NCI-H2107 treated with DMSO at 0.1 percent for 48 hours (cell line): ENCODE measurements around the gene COCH.
A peak's percentile ranks its signal among the peaks of the same experiment; 100 is the strongest.

Experiments
- DNase-seq: peaks from one replicate; lab custom pipeline; 2025; ENCODE audit not compliant: unreplicated experiment; lab: John Stamatoyannopoulos, UW

The COCH gene

GRCh38 chr14:30874120-30874998 lies at the start of gene COCH:
Gene COCH, plus strand, starts transcription at chr14:30874559. Its CDS starts 380 bp downstream, at chr14:30874939.
- peak; percentile 38 for DNase-seq

DNA sequence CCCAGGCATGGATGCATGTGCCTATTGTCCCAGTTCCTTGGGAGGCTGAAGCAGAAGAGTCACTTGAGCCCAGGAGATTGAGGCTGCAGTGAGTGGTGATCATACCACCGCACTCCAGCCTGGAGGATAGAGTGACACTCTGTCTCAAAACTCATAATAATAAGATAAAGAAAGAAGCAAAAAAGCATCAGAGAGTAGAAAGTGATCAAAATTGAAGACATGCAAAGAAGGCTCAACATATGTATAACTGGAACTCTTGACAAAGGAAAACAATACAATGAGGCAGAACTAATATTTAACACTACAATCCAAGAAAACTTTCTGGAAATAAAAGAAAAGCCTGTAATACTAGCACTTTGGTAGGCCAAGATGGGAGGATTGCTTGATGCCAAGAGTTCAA lies 48.3 kb upstream of the COCH start:
- DNase-seq: no peak

- no peak for DNase-seq
These were observed 44.5 kb upstream of the COCH start for GRCh38 chr14:30829853-30830252.

DNA sequence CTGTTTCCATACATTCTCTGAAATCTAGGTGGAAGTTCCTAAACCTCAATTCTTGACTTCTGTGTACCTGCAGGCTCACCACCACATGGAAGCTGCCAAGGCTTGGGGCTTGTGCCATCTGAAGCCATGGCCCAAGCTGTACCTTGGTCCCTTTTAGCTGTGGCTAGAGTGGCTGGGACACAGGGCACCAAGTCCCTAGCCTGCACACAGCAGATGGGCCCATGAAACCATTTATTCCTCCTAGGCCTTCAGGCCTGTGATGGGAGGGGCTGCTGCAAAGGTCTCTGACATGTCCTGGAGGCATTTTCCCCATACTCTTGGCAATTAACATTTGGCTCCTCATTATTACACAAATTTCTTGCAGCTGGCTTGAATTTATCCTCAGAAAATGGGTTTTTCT lies 40.0 kb upstream of the COCH start:
- DNase-seq: no peak

DNA sequence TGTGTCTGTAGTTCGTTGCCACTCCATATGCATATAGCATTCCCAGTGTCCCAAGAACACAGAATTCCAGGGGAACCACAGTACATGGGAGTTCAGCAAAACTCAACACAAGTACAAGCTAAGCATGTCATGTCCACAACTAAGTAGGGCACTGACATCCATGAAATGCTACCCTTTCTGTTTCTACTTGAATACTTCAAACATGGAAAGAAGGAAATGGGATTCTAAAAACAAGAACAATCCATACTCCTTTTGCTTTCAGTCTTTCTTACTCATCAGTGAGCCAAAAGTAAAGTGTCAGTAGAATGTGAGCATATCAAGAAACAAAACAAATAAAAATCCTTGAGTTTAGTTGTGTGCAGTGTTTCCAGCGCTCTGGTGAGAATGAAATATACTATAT lies 36.0 kb upstream of the COCH start:
- DNase-seq: no peak

GRCh38 chr14:30840086-30840779 lies 34.1 kb upstream of the COCH start:
- DNase-seq: no peak

DNA sequence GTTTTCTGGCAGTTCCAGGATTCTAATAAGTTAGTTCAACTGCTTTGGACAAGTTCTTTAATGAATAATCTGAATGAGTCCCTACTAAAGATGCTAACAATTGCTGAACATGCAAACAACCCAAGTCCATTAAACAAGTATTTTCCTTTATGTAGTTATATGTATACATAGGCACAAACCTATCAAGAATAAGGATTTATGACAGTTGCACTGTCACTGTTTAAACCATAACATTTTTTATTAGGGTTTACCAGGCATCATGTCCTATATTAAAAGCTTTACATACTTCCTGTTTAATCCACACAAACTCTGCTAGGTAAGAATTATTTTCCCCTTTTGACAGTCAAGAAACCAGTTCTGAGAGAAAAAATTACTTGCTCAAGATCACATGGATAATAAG lies 31.9 kb upstream of the COCH start:
- no peak for DNase-seq

DNA sequence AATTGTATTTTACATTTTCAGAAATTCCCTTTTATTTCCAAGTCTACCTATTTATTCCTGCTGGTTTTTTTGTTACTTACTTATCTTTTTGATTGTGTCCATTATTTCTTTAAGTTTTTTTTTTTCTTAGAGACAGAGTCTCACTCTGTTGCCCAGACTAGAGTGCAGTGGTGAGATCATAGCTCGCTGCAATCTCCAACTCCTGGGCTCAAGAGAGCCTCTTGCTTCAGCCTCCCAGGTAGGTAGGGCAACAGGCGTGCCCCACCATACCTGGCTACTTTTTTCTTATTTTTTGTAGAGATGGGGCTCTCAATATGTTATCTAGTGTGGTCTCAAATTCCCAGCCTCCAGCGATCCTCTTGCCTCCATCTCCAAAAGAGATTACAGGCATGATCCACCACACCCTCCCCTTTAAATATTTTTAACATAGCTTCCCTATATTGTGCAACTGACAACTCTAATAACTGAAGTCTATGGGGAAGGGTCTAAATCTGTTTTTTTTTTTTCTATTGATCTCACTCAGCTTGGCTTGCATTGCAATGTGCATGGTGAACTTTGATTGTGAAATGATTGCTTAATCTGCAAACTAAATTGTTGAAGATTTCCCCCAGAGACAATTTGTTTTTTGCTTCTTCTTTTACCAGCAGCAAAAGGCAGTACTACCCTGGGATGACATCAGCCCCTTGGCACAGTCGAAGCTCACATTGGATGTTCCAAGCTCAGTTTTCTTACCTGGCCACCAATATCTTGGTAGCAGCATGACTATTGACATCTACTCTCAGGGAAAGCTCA lies 25.7 kb upstream of the COCH start:
- no peak for DNase-seq

DNA sequence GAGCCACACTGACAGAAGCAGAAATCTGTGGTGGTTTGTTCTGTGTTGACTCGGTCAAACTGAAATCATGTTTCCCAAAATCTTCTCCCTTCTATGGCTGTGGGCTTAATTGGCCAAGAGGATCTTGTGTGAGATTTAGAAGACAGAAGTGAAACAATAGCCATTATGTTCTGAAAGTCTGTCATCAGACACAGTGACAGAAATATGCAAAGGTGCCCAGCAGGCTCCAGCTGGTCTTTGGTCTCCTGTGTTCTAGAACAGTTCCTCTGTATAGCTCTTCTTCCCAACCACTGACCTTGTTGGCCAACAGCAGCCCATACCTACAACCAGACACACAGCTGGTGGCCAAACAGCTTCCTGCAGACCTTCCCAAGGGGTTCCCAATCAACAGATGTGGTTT lies 25.0 kb upstream of the COCH start:
- no peak for DNase-seq

- no peak for DNase-seq
These were observed 24.4 kb upstream of the COCH start for GRCh38 chr14:30849983-30850382.

DNA sequence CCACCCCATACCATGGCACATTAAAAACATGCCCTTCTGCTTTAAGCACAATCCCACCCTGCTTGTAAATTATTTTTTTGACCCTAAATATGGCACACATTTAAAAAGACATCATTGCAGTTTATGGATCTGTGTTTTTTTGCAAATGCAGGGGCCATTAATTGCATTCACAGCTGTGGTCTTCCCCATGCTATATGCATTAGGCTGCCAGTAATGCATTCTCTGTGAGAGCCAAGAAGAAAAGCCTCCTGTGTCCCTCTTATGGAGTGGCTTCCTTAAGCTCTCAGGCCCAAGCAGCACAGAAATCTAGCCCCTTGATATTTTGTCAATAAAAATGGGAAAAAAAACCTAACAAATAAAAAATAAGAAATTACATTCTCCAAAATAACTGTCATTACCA lies 20.4 kb upstream of the COCH start:
- DNase-seq: no peak

DNA sequence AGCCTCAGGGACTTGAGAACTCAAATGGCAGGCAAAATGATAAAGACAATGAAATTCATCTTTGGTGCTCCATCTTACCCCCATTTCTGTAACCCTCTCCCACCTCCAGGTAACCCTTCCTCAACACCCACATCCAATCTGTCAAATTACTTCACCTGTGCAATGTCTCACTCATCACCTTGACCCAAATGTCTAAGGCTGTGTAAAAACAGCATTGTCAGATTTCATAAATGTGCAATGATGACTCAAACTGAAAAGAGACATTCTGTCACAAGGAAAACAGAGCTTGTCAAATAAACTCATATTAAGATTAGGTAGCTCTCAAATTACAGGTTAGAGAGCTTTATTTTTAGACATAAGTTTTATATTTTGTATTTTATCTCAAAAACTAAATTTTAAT lies 19.9 kb upstream of the COCH start:
- DNase-seq: no peak

DNA sequence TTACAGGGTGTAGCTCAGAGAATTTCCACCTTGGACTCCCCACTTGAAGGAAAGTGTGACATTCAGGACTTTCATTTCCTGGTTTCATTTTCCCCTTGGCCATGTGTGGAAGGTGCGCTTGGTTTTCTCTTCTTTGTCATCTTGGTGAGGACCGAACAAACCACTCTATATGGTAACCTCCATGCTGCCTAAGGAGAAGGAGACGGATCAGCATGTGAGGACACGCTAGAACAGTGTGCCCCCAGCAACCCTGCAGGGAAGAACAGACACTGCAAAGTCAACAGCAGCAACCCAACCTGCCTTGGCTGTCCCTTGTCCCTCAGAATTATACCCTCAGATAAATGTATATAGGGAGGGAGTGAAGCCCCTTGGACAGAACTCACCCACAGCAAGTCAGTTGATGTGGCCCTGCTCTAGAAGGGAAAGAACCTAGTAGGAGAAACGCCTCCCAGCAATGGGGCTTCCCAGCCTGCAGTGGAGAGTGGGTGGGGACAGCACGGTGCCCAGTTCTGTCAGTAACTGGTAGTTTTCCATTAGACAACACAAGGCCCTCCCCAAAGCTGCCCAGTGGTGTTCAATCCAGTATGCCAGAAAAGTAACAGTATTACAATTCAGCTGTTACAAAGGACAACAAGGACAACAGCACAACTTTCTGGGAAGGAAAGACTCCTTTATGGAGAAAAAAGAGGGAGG lies 18.9 kb upstream of the COCH start:
- DNase-seq: no peak

DNA sequence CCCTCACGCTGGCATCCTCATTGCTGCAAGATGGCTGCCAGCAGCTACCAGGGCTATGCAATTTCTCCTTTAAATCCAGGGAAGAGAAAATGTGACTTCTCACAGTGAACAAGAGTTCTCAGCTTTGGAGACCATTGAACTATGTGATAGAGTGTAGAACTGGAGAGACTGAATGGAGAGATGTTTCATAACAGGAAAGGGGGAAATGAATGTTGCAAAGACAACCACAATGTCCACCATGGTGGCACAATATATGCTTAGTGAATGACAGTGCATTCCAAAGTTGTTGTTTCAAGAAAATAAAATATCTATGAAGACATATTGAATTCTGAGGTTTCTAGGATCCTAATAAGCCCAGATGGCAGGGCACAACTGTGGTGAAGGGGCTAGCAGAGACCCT lies 13.2 kb upstream of the COCH start:
- no peak for DNase-seq

GRCh38 chr14:30864934-30865333 lies 9.4 kb upstream of the COCH start:
- peak; percentile 74 for DNase-seq

DNA sequence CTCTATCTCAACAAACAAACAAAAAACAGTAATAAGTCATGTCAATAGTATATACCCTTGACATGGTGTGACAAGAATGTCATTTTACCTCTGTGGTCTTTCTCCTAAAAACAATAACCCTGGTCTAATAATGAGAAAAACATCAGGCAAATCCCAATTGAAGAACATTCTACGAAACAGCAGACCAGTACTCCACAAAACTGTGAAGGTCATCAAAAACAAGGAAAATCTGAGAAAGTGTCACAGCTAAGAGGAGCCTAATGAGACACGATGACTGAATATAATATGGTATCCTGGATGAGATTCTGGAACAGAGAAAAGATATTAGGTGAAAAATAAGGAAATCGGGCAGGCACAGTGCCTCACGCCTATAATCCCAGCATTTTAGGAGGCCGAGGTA lies 5.6 kb upstream of the COCH start:
- no peak for DNase-seq

- no peak for DNase-seq
These were observed 4.7 kb upstream of the COCH start for GRCh38 chr14:30869551-30870155.

DNA sequence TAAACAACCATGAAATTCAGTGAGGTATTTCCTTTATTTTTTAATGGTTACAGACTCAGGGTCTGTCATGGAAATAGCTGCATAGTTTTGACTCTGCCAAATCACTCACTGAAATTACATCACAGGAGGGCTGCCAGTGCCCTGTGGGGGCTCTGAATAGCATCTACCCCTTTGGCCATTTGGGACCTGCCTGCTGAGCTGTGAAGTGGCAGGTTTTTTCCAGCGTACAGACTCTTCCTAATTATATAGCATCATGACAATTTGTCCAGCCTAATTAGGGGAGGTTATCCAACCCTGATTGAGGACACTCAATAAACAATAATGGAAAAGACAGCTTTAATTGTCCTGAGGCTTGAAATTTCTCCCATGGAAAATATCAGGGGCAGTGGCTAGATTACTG lies 1.8 kb upstream of the COCH start:
- DNase-seq: no peak

DNA sequence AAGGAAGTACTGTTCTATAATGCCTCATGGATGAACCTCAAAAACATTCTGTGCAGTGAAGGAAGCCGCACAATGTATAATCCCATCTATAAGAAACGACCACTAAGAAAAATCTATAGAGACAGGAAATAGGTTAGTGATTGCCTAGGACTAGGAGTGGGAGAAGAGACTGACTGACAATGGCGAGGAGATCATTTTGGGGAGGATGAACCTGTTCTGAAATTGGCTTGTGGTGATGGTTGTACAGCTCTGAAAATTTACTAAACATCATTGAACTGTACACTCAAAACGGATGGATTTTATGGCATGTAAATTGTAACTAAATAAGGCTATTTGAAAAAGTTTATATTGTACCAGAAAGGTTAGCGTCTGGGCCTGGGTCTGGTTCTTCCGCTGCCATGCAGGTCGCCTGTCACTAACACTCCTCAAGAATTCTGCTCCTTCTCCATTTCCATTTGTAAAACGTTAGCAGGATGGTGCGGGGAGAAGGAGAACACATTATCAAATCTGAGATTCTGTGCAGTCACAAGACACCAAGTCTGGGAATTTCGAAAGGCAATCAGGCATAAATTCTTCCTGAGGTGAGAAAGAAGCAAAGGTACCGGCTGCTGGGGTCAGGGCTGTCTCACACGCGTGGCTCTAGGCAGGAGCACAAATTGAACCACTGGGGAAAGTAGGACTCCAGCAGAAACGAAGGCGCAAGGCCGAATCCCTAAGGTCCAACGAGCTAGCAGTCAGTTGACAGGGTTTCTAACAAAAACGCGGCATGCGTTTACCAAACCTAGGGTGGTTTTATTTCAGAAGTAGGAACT lies 845 bp upstream of the COCH start:
- no peak for DNase-seq
